Transverse colon (tissue), 4 donors: ENCODE results near the gene GLUL. TPM values are rescaled to one million over a fixed set of nuclear protein-coding genes. Genes with fewer than 3 reads are reported as not detected.
"Not testable (repeated sequence)": the region's sequence is repeated elsewhere in the genome, so short reads cannot be mapped to it uniquely, and the experiment has no call there.

Experiments
- DNase-seq: peaks from one replicate; pipeline ENCODE4 v3.0.0-alpha.2; 2019
- H3K27ac ChIP-seq, 4 donors: fragments of 200-600 bp; sonication (generic); 2 replicates each; pipeline ENCODE4 v1.5.1; 2016 to 2018; ENCODE audit warnings: inconsistent platforms in 4 of 4
- H3K27me3 ChIP-seq: fragments of 200-600 bp; sonication (generic); 2 replicates; pipeline ENCODE4 v1.5.1; 2017; ENCODE audit warnings: inconsistent platforms
- H3K36me3 ChIP-seq, 4 donors: fragments of 200-600 bp; sonication (generic); 2 replicates each; pipeline ENCODE4 v1.5.1; 2017 to 2019; ENCODE audit warnings: inconsistent platforms in 4 of 4
- H3K4me1 ChIP-seq, 4 donors: fragments of 200-600 bp; sonication (generic); 2 replicates each; pipeline ENCODE4 v1.5.1; 2017 to 2020; ENCODE audit warnings: inconsistent platforms in 4 of 4
- H3K4me3 ChIP-seq, 4 donors: fragments of 200-600 bp; sonication (generic); 1 replicate in 1 of 4; 2 replicates in 3 of 4; pipeline versions ENCODE4 v1.5.1 to v1.6.1; 2017 to 2019; ENCODE audit warnings: inconsistent platforms in 4 of 4
- H3K9me3 ChIP-seq, 2 donors: fragments of 200-600 bp; sonication (generic); 2 replicates each; pipeline ENCODE4 v1.5.1; 2017 to 2019; ENCODE audit warnings: inconsistent platforms in 2 of 2
- CTCF ChIP-seq, 5 experiments: fragments of 200-600 bp in 3 of 5; fragments of 450-650 bp in 2 of 5; sonication (generic) in 3 of 5; IDR thresholded peaks; 1 replicate in 2 of 5; 2 replicates in 3 of 5; pipeline ENCODE4 v1.5.1; 2016 to 2017; ENCODE audit warnings: antibody characterized with exemption in 5 of 5, inconsistent platforms in 3 of 5, mild to moderate bottlenecking in 2 of 5, moderate library complexity in 1 of 5
- EP300 ChIP-seq: sonication (generic); formaldehyde crosslinking; IDR thresholded peaks from one replicate; pipeline ENCODE4 v1.6.1; 2017; ENCODE audit warnings: antibody characterized with exemption, low read depth
- POLR2A ChIP-seq: fragments of 450-650 bp; IDR thresholded peaks from one replicate; pipeline ENCODE4 v1.6.1; 2016; ENCODE audit warnings: antibody characterized with exemption, mild to moderate bottlenecking, moderate library complexity
- POLR2AphosphoS5 ChIP-seq, 3 donors: sonication (generic); formaldehyde crosslinking; IDR thresholded peaks; one replicate each; pipeline ENCODE4 v1.6.1; 2016; ENCODE audit warnings: antibody characterized with exemption in 3 of 3
- WGBS, 2 donors: methylation state at CpG; one replicate each; pipeline ENCODE4 v1.1.5; 2018; ENCODE audit warnings: low coverage in 1 of 2; 5-methylcytosine and 5-hydroxymethylcytosine counted together
- in situ Hi-C, 4 donors: fragments of 200-750 bp; cut with MboI; loops; one replicate each; pipeline versions ENCODE4 v1.15.0 to v1.15.1; 2017; ENCODE audit warnings: low sequenced_read_pairs in 3 of 4, low pct_ligation_motif_present in 1 of 4, low pct_unique_long_range_greater_than_20kb in 1 of 4
- intact Hi-C: fragments of 100-400 bp; cut with DNase I; formaldehyde crosslinking; loops from one replicate; pipeline ENCODE4 v1.15.1; 2023; ENCODE audit warnings: low total_unique reads
- total RNA-seq, 4 donors: library from RNA; depleted of rRNA; stranded (reverse); fragments of >200 nt; gene quantifications; one replicate each; pipeline ENCODE4 v1.1.0, GENCODE V29; 2016

GLUL gene
- total RNA-seq, 4 donors from 2014 or later: 312 to 1,104 (median 985) TPM

GRCh38 chr1:182335771-182336566, 55.6 kb downstream of the GLUL start:
- no peaks in the 10 kb centered on the region for H3K4me1 ChIP-seq
- in situ Hi-C loops: no loop called here
- WGBS, 2 donors: 54 to 85% methylated on average over 3 to 16 of the region's 16 CpGs
- no peaks in the 10 kb centered on the region for H3K36me3 ChIP-seq
- H3K27ac ChIP-seq: no peak overlapping the region
- H3K27me3 ChIP-seq: no peaks in the 10 kb centered on the region
- H3K4me3 ChIP-seq: no peak overlapping the region
- TF ChIP-seq POLR2AphosphoS5 (IDR thresholded peaks at IDR 0.05) (no peak), CTCF (IDR thresholded peaks at IDR 0.05) (no peak), POLR2A (no peak), EP300 (no peak)
- DNase-seq: no peak
- H3K9me3 ChIP-seq: no peaks in the 10 kb centered on the region
- intact Hi-C loops: no loop called here

GRCh38 chr1:182333071-182333571, 58.5 kb downstream of the GLUL start:
- WGBS, 2 donors: 89 to 100% methylated on average over 1 to 5 of the region's 5 CpGs
- H3K4me1 ChIP-seq, DNase-seq, H3K4me3 ChIP-seq, intact Hi-C loops, H3K27ac ChIP-seq, H3K9me3 ChIP-seq, H3K36me3 ChIP-seq, H3K27me3 ChIP-seq, in situ Hi-C loops: not testable (repeated sequence)

- Histone ChIP-seq H3K4me1 (no peaks in the 10 kb centered on the region), H3K36me3 (no peaks in the 10 kb centered on the region), H3K27me3 (no peaks in the 10 kb centered on the region), H3K9me3 (no peaks in the 10 kb centered on the region), H3K27ac (no peak overlapping the region), H3K4me3 (no peak overlapping the region)
- intact Hi-C loops: no loop called here
- no peak for DNase-seq
- 71 to 89% methylated on average over 4 to 13 of the region's 13 CpGs for WGBS, 2 donors
- in situ Hi-C loops: no loop called here
- TF ChIP-seq POLR2A (no peak), POLR2AphosphoS5 (IDR thresholded peaks at IDR 0.05) (no peak), EP300 (no peak), CTCF (IDR thresholded peaks at IDR 0.05) (no peak)
Observed at GRCh38 chr1:182332261-182333060, 59.1 kb downstream of the GLUL start.

Other genes starting within 250 kb of the GLUL start
- not detected for gene TEDDM1, start 8.9 kb upstream of the GLUL start, total RNA-seq
- gene RGSL1, start 58.4 kb upstream of the GLUL start, total RNA-seq: not detected
- 10 to 100 TPM in 3 of 4 donors, 1 to 10 TPM in 1; 9.0 to 19.9 (median 15.4) TPM for gene RNASEL, start 197.5 kb upstream of the GLUL start, total RNA-seq
- 1 to 10 TPM in 2 of 4 donors, under 1 TPM in 1, not detected in 1; 0.82 to 3.0 (median 1.7) TPM for gene RGS16, start 212.6 kb upstream of the GLUL start, total RNA-seq